Astrocyte of the spinal cord (primary cell): Measurements from ENCODE around the gene ADGRB2.

Source experiments
- DNase-seq: peaks from one replicate; pipeline ENCODE4 v3.0.0; 2011; ENCODE audit warnings: low read depth, low spot score
- H3K4me3 ChIP-seq: 2 replicates; pipeline ENCODE4 v1.5.1; 2011; ENCODE audit warnings: low read depth, mild to moderate bottlenecking, low read length, moderate library complexity
- in situ Hi-C: cut with HindIII; loops from 2 replicates; pipeline ENCODE4 v1.10.0; 2017; ENCODE audit warnings: low sequenced_read_pairs
- TF ChIP-seq, protein P1 (sequence below): IDR thresholded peaks from 2 replicates; pipeline ENCODE4 v1.5.1; 2012; ENCODE audit warnings: low read depth, mild to moderate bottlenecking, low read length, inconsistent platforms

Gene ADGRB2

DNA sequence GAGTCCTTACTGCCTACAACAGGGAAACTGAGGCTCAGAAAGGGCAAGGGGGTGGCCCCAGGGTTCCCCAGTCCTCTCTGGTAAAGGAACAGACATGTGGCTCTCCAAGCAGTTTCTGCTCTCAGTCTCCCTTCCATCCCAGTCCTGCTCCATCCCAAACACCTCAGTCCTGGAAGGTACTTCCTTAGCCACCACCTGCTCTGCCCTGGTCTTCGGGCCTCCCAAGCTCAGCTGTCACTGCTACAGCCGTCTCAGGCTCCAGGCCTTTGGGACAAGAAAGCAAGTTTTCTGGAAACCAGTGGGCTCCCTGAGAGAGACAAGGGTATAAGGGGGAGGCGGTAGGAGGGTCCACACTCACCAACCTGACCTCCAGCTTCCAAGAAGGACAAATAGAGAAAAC lies 23.1 kb upstream of the ADGRB2 start:
- in situ Hi-C loops = no loop called here
- TF ChIP-seq, protein P1, sequence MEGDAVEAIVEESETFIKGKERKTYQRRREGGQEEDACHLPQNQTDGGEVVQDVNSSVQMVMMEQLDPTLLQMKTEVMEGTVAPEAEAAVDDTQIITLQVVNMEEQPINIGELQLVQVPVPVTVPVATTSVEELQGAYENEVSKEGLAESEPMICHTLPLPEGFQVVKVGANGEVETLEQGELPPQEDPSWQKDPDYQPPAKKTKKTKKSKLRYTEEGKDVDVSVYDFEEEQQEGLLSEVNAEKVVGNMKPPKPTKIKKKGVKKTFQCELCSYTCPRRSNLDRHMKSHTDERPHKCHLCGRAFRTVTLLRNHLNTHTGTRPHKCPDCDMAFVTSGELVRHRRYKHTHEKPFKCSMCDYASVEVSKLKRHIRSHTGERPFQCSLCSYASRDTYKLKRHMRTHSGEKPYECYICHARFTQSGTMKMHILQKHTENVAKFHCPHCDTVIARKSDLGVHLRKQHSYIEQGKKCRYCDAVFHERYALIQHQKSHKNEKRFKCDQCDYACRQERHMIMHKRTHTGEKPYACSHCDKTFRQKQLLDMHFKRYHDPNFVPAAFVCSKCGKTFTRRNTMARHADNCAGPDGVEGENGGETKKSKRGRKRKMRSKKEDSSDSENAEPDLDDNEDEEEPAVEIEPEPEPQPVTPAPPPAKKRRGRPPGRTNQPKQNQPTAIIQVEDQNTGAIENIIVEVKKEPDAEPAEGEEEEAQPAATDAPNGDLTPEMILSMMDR = no peak
- no peak overlapping the region for H3K4me3 ChIP-seq
- DNase-seq = no peak

DNA sequence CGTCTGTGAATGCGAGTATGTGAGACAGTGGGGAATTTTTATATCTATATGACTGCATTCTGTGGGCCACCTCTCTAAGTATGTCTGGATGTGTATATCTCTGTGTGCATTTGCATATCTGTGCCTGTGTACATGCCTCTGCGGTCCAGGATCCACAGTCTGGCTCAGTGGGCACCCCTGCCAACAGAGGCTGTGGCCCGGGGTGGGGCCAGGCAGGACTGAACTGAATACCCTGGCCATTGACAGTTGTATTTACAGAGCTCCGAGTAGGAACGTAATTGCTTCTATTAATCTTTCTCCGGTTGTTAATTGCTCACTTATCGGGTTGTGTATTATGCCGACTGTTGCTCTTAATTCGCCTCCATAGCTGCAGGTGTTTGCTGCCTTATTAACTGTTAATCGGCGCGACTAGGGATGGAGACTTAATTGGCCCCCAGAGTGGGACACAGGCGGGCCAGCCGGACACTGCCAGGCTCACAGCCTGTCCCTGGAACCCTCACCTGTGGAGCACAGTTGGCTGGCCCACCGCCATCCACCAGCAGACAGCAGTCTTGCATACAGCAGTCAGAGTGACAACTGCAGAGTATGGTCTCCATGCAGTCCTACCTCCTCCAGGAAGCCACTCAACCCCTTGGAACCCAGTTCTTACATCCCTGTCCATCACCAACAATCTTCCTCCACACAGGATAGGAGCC lies 22.4 kb upstream of the ADGRB2 start:
- no peak overlapping the region for H3K4me3 ChIP-seq
- TF ChIP-seq, protein P1 = no peak
- in situ Hi-C loops = no loop called here
- no peak for DNase-seq

DNA sequence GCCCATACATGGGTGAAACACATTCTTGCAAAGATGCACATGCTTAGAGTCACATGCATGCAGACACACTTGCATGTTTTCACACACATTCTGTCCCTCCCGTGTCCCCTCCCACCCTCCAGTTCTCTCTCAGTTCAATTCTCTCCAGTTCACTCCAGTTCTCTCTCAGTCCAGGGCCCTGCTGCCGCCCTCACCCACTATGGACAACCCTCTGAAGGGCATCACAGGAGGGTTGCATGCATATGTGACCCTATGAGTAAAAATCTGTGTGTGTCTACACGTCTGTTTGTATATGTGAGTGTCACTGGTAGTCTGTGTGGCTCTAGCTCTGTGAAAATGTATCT lies 21.8 kb upstream of the ADGRB2 start:
- TF ChIP-seq, protein P1 = no peak

DNA sequence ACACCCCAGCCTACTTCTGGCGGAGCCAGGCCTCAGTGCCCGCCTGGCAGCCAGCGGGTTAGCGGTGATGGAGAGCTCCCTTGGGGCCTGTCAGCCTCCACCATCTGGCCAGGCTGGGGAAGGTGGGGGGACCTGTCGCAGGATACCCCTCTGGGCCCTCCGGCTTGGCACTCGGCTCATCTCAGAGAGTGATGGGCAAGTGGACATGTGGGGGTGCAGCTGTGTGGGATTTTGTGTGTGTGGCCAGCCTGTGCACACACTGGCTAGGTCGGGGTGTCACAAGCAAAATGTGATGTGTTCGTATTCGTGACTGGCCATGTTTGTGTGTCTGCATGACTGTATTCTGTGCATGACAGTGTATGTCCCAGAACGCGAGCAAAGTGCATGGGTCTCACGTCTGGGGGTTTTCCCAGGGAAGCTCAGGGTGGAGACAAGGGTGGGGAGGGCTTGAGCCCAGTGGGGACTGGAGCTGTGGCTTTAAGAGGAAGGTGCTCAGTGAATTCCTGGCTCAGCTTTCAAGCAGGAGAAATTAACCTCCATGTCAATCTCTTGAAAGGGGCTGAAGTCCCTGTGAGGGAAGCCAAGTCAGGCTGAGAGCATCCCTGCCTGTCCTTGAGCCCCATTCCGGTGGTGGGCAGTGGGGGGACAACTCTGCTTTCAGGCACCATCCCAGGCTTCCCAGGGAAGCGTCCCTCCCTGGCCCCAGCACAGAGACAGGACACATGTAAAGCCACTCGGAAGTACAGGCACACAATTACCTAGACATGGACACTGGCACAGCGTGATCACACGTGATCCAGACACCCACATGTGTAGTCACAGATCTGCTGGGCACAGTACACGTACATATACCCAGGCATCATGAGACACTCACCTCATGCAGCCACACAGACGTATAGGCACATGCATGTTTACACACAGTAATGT lies 21.1 kb upstream of the ADGRB2 start:
- in situ Hi-C loops = no loop called here
- no peak for DNase-seq
- H3K4me3 ChIP-seq = no peak overlapping the region
- TF ChIP-seq, protein P1 = no peak

More for the DNA sequence above, 21.8 kb upstream of the ADGRB2 start:
- no peak overlapping the region for H3K4me3 ChIP-seq
- in situ Hi-C loops = no loop called here
- DNase-seq = no peak

DNA sequence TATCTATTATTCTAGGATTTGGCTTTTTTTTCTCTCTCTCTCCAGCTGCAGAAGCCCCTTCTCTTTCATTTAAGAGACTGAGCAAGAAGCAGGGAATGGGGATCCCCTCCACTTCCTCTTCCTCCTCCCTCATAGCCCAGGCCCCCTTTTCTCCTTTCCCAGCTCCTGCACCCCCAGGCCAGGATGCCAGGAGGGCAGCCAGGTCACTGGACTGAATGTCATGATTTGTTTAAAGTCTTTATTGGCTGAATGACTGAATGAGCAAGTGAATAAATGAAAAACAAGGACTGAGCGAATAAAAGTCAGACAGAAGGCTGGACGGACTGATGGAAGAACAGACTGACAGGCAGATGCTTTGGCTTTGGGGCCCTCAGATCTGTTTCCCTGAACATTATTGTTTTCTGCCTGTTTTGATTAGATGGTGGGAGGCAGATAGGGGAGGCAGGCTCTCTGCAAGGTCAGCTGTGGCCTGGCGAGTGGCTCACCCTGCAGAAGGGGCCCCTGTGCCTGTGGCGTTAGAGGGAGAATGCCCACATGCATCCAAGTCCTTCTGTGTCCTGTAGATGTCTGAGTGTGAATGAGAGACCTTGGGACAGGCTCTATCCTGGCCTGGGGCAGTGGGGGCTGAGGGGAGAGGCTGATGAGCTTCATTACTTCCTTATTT lies 20.3 kb upstream of the ADGRB2 start:
- DNase-seq = no peak
- in situ Hi-C loops = no loop called here
- H3K4me3 ChIP-seq = no peak overlapping the region
- TF ChIP-seq, protein P1 = no peak

DNA sequence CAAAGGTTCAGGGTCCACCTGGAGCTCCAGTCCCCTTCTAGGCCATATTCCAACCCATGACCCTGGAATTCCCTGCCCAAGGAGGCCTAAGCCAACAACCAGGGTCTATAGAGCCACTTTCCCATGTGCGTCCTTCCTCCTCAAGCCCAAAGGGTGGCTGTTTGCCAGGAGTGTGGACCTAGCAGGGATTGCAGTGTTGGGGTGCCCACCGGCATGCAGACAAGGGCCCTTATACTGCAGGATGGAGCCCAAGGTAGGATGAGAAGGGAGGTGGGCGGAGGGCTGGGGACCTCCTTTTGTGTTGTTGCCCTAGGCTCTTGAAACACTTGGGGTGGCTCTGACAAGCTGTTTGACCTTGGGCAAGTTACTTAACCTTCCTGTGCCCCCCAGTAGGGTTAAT lies 19.7 kb upstream of the ADGRB2 start:
- DNase-seq = no peak
- in situ Hi-C loops = no loop called here
- TF ChIP-seq, protein P1 = no peak
- no peak overlapping the region for H3K4me3 ChIP-seq
